WI38 (cell line): ENCODE measurements around the gene FAM149A.

Experiments
- H3K4me3 ChIP-seq: 2 replicates; pipeline ENCODE4 v1.5.1; 2011; ENCODE audit warnings: low read depth, mild to moderate bottlenecking, control low read depth, low read length
- TF ChIP-seq, protein P1 (sequence below): IDR thresholded peaks from 2 replicates; pipeline ENCODE4 v1.5.1; 2012; ENCODE audit warnings: low read depth, mild to moderate bottlenecking, control low read depth, low read length

Gene FAM149A

DNA sequence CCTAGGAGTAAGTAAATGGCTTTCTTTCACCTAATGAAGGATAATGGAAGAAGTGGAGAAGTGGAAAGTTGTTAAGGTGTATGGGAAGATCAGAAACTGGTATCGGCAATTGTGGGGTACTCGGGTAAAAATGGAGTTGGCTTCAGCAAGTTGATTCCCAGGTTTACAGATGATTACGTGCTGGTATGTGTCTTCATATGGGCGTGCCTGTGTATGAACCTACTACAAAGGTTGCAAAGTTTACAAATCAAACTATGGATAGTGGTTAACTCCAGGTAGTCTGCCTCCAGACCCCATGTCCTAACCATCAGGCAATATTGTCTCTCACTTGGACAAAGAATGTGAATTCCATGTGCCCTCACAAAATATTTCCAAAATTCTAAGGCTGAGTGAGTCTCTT is 34.8 kb upstream of the FAM149A start:
- H3K4me3 ChIP-seq = no peak overlapping the region
- TF ChIP-seq, protein P1, sequence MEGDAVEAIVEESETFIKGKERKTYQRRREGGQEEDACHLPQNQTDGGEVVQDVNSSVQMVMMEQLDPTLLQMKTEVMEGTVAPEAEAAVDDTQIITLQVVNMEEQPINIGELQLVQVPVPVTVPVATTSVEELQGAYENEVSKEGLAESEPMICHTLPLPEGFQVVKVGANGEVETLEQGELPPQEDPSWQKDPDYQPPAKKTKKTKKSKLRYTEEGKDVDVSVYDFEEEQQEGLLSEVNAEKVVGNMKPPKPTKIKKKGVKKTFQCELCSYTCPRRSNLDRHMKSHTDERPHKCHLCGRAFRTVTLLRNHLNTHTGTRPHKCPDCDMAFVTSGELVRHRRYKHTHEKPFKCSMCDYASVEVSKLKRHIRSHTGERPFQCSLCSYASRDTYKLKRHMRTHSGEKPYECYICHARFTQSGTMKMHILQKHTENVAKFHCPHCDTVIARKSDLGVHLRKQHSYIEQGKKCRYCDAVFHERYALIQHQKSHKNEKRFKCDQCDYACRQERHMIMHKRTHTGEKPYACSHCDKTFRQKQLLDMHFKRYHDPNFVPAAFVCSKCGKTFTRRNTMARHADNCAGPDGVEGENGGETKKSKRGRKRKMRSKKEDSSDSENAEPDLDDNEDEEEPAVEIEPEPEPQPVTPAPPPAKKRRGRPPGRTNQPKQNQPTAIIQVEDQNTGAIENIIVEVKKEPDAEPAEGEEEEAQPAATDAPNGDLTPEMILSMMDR = no peak

DNA sequence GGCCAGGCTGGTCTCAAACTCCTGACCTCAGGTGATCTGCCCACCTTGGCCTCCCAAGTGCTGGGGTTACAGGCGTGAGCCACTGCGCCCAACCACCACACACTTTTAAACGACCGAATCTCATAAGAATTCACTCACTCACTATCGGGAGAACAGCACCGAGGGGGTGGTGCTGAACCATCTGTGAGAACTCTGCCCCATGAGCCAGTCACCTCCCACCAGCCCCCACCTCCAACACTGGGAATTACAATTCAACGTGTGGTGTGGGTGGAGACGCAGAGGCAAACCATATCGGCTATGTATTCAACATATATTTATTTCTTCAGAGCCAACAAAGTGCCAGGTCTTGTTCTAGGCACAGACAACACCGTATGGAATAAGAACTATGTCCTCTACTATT is 32.0 kb upstream of the FAM149A start:
- H3K4me3 ChIP-seq = no peak overlapping the region
- TF ChIP-seq, protein P1 = no peak

DNA sequence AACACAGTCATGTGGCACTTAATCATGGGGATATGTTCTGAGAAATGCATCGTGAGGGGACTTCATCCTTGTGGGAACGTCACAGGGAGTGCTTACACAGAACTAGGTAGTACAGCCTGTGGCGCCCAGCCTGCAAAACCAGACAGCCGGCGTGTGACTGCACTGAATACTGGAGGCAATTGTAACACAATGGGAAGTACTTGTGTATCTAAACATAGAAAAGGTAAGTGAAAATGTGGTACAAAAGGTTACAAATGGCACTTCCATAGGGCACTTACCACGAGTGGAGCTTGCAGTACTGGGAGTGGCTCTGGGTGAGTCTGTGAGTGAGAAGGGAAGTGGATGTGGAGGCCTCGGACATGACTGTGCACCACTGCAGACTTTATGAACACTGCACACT is 30.3 kb upstream of the FAM149A start:
- no peak overlapping the region for H3K4me3 ChIP-seq
- TF ChIP-seq, protein P1 = no peak

DNA sequence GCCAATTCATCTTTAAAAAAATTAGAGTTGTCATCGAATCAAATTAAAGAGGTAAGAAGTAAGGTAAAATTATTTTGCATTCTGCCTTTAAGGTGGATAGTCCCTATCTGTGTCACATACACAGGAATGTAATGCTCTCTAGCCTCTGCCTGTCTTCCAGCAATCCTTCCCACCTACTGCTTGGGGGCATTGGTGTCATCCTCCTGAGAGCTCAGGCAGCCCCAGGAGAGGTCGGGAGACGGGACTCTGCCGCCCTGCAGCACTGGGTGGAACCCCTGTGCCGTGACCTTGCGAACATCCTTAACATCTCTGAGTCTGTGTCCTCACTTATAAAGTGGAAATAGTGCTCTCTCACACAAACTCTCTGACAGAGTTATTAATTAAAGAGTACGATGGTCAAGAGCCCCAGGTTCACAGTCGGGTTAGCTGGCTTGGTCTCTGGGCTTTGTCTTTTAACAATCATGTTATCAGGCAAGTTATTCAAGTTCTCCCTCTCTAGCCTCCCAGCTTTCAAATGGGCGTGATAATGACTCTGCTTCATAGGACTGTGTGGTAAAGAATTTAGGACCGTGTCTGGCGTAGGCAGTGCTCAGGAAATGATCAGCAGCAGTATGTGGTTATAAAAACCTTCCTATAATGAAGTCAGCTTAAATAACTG is 25.4 kb upstream of the FAM149A start:
- TF ChIP-seq, protein P1 = no peak
- no peak overlapping the region for H3K4me3 ChIP-seq

DNA sequence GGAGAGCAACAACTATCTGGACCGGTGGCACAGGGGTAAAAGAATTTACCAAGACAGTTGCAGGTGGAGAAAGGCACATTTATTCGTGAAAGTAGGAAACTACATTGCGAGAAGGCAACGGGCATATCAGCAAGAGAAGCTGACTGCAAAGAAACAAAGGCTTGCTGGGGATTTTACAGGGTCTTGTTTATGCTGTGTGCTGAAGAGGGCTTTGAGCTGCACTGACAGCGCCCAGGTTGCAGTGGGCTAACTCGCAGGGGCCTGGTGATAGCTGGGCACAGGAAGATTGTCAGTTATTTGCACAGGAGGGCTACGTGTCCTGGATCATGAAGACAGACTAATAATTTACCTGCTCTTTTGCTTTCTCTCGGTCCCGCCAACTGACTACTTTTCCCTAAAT is 24.8 kb upstream of the FAM149A start:
- TF ChIP-seq, protein P1 = no peak
- H3K4me3 ChIP-seq = no peak overlapping the region

DNA sequence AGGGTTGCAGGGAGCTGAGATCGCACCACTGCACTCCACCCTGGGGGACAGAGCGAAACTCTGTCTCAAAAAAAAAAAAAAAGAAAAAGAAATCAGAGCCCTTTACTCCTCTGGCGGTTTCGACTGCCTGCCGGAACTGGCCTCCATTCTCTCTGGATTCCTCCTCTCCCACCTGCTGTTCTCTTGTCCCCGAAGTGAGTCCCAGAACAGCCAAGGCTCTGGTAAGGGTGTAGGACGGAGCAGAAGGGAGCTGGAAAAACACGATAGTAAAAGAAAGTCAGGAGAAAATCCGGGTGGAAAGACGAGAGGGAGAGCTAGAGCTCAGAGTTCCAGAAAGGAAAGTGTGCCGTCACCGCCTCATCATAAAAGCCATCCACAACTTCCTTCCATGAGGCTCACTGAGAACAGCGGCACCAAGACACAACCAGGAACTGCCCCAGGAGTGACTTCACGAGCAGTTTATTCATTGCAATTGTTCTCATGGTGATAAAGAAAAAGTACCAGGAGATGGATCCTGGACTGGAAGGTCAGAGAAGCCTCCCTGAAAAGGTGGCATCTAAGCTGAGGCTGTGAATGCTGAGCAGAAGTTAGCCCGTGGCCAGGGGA is 23.2 kb upstream of the FAM149A start:
- no peak overlapping the region for H3K4me3 ChIP-seq
- TF ChIP-seq, protein P1 = no peak

DNA sequence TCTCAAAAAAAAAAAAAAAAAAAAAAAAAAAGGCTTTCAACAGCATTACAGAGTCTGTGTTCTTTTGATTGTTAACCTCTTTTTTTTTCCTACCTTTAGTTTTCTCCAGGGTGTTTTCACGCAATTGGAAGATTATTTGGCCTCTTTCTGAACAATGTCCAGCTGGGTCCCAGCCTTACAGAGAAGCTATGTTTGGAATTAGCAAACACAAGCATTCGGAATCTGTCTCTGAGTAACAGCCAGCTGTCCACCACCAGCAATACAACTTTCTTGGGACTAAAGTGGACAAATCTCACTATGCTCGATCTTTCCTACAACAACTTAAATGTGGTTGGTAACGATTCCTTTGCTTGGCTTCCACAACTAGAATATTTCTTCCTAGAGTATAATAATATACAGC is 22.3 kb upstream of the FAM149A start:
- no peak overlapping the region for H3K4me3 ChIP-seq
- TF ChIP-seq, protein P1 = no peak
